Neural progenitor cell (in vitro differentiated cells): ENCODE measurements around the gene FAF1.

Source experiments
- CTCF ChIP-seq: fragments of 200-600 bp; sonication (generic); IDR thresholded peaks from 2 replicates; pipeline ENCODE4 v1.5.1; 2017; ENCODE audit warnings: antibody characterized with exemption, mild to moderate bottlenecking
- EZH2 ChIP-seq: fragments of 200-600 bp; sonication (generic); IDR thresholded peaks from 2 replicates; pipeline ENCODE4 v1.6.1; 2017; ENCODE audit warnings: antibody characterized with exemption, mild to moderate bottlenecking, moderate library complexity

DNA sequence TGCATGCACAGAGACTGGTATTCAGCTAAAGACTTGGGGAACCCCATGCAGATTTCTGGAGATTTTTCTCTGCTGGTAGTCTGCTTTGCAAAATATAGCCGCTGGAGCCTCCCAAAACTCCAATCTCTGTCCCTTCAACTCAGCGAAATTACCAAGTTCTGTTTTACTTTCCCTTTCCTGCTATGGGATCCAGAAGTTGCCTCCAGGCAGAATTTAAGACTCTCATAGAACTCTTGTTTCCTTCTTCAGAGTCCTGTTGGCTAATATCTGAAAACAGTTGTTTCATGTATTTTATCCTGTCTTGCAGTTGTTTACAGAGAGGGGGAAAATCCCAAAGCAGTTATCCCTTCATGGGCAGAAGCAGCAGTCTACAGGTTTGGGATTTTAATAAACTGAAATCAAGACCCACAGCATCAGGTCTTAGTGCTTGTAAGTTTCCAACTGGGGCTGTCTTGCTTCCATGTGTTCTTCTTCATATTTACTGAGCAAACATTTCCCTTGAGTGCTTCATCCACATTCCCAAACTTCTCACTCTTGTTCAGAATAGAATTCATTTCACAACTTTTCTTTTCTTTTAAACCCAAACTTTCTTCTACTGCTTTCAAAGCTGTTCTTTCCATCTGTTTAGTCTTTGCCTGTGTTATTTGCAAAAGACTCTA, 315.5 kb downstream of the FAF1 start:
- TF ChIP-seq CTCF, result no peak
- no peak for TF ChIP-seq EZH2
